Right cardiac atrium (tissue), 5 donors: ENCODE results near the gene ARFGAP3. TPM values are rescaled to one million over a fixed set of nuclear protein-coding genes. Genes with fewer than 3 reads are reported as not detected.

Source experiments
- polyA plus RNA-seq: library from polyadenylated mRNA; stranded (reverse); fragments of 200-250 nt; gene quantifications from one replicate; pipeline ENCODE4 v1.2.3, GENCODE V29; 2013
- total RNA-seq, 4 donors: library from RNA; stranded (reverse); fragmentation: NEBNext Ultra II Directional; extraction: Animal tissue kit (Norgen Biotek cat#: 25700); gene quantifications; one replicate each; pipeline ENCODE4 v1.2.1, GENCODE V29; 2021
- donor health status: healthy with polysubstance abuse.
- donor health status: DM: no; HTN: yes; CAD: no.
- donor health status: DM: no; HTN: no; CAD: no.
- donor health status: DM: no; HTN: yes; CAD: no; lungs with severe emphysema.
- donor health status: DM: yes; HTN: yes; CAD: no.

The ARFGAP3 gene
- total and polyA plus RNA-seq, 5 donors = 17.0 to 37.7 (median 26.3) TPM

Other genes with a start within 250 kb of the ARFGAP3 start
- 10 to 100 TPM; 33.2 to 44.7 (median 38.7) TPM for gene POLDIP3, start 242.4 kb downstream of the ARFGAP3 start, total RNA-seq
- gene POLDIP3, start 242.4 kb downstream of the ARFGAP3 start, polyA plus RNA-seq = 20.8 TPM
- gene ATP5MGL, start 216.7 kb downstream of the ARFGAP3 start, total RNA-seq = 1 to 10 TPM in 1 of 4 donors, under 1 TPM in 2, not detected in 1; 0.40 to 1.1 (median 0.47) TPM
- gene ATP5MGL, start 216.7 kb downstream of the ARFGAP3 start, polyA plus RNA-seq = 0.16 TPM
- 100 to 1,000 TPM; 343 to 487 (median 377) TPM for gene CYB5R3, start 207.9 kb downstream of the ARFGAP3 start, total RNA-seq
- gene CYB5R3, start 207.9 kb downstream of the ARFGAP3 start, polyA plus RNA-seq = 322 TPM
- gene A4GALT, start 136.4 kb downstream of the ARFGAP3 start, total RNA-seq = 100 to 1,000 TPM in 1 of 4 donors, 10 to 100 TPM in 3; 74.3 to 103 (median 86.8) TPM
- gene A4GALT, start 136.4 kb downstream of the ARFGAP3 start, polyA plus RNA-seq = 66.3 TPM
- 10 to 100 TPM; 66.7 to 85.6 (median 69.8) TPM for gene PACSIN2, start 157.9 kb upstream of the ARFGAP3 start, total RNA-seq
- 40.4 TPM for gene PACSIN2, start 157.9 kb upstream of the ARFGAP3 start, polyA plus RNA-seq
- 1 to 10 TPM; 4.2 to 6.8 (median 6.2) TPM for gene TTLL1, start 232.1 kb upstream of the ARFGAP3 start, total RNA-seq
- gene TTLL1, start 232.1 kb upstream of the ARFGAP3 start, polyA plus RNA-seq = 6.0 TPM